Measurements from ENCODE around the gene GPR137B. TPM values are rescaled to one million over a fixed set of nuclear protein-coding genes. Genes with fewer than 3 reads are reported as not detected.

The GPR137B gene
- total and polyA plus RNA-seq, 2 of the 13 experiments (the other 11 are each of a cell fraction or from before 2014, with no cell fraction given): 0.31 to 0.41 TPM

DNA sequence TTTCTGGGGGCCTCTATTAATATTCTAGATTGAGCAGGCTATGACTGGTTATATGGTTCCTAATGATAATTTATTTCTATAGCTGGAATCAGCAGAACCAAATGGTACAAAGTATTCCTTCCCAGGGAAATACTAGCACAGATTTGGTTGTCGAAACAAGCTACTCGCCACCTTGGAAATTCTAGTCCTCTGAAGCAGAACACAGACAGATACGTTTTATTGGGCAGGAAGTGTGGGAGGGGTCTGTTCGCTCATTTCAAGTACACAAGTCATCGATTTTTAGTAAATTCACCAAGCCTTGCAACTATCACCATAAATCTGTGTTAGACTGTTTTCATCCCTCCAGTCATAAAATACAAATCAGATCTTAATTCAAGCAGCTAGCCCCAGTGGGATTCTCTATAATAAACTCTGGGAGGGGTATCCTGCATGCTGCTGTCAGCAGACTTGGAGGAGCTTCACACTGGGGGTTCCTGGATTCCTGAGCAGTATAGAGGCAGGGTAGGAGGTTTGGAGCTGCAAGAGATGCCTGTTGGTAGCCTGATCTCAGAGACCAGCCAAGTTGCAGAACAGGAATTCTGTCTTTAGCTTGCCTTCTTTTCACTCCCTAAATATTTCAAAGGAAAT lies 9.8 kb upstream of the GPR137B start:
- H3K27ac ChIP-seq (ENCODE audit: extremely low read length, insufficient read depth, low read length): no peak overlapping the region
- no peak overlapping the region for H3K4me3 ChIP-seq (replicated peaks in 1 of 3; ENCODE audit: insufficient read depth in 1 of 3, low read depth in 2 of 3, low read length in 3 of 3)
- no peaks in the 10 kb centered on the region; a peak in 2 of 5 replicates for H3K27me3 ChIP-seq (ENCODE audit: control insufficient read depth in 1 of 2, insufficient read depth in 2 of 2, low read length in 2 of 2)
- 15% methylated on average over 5 of the region's 5 CpGs for WGBS (ENCODE audit: low lambda C conversion rate)
- DNase-seq (ENCODE audit: low spot score) (no peak), FAIRE-seq (no peak), ATAC-seq (no peak)
- no peaks in the 10 kb centered on the region for H3K9me3 ChIP-seq (ENCODE audit: low read length)
- no peaks in the 10 kb centered on the region for H3K36me3 ChIP-seq (replicated peaks in 1 of 2; ENCODE audit: control insufficient read depth in 1 of 2, insufficient read depth in 2 of 2, low read length in 2 of 2)
- H4K20me1 ChIP-seq (ENCODE audit: insufficient read depth, low read length): no peaks in the 10 kb centered on the region
- no TSS peak for BruUV-seq (replicated peaks)
- H3K79me2 ChIP-seq (ENCODE audit: insufficient read depth, low read length): no peaks in the 10 kb centered on the region
- in situ Hi-C loops (cut with HindIII; ENCODE audit: extremely low pct_ligation_motif_present, low pct_unique_long_range_greater_than_20kb): no loop called here
- CTCF ChIA-PET (ENCODE audit: low intra/inter-chr PET ratio, low total read pairs): no interaction called here
- POLR2A ChIA-PET: no interaction called here
- H2AFZ ChIP-seq (ENCODE audit: low read length): no peak overlapping the region
- intact Hi-C loops (cut with micrococcal nuclease; ENCODE audit: unreplicated experiment): no loop called here
- H3K4me2 ChIP-seq (ENCODE audit: low read depth, low read length): no peak overlapping the region
- H3K4me1 ChIP-seq (ENCODE audit: insufficient read depth, low read length): peaks cover 7% of the 10 kb centered on the region; the same call in 1 of the 2 replicates
- no peak overlapping the region for H3K9ac ChIP-seq (ENCODE audit: insufficient read depth, low read depth, low read length)
- TF ChIP-seq, protein P1, sequence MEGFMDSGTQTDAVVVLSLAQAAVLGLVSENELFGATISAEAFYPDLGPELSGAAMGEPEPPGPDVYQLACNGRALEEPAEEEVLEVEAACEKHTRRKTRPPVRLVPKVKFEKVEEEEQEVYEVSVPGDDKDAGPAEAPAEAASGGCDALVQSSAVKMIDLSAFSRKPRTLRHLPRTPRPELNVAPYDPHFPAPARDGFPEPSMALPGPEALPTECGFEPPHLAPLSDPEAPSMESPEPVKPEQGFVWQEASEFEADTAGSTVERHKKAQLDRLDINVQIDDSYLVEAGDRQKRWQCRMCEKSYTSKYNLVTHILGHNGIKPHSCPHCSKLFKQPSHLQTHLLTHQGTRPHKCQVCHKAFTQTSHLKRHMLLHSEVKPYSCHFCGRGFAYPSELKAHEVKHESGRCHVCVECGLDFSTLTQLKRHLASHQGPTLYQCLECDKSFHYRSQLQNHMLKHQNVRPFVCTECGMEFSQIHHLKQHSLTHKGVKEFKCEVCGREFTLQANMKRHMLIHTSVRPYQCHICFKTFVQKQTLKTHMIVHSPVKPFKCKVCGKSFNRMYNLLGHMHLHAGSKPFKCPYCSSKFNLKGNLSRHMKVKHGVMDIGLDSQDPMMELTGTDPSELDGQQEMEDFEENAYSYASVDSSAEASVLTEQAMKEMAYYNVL (CRISPR knock-in tag; IDR thresholded peaks at IDR 0.05; ENCODE audit: borderline replicate concordance): no peak
- TF ChIP-seq SP2 (CRISPR knock-in tag; IDR thresholded peaks at IDR 0.05): no peak
- TF ChIP-seq SP4 (CRISPR knock-in tag; IDR thresholded peaks at IDR 0.05): no peak
- no peak for TF ChIP-seq ZNF709 (CRISPR knock-in tag; IDR thresholded peaks at IDR 0.05)
- TF ChIP-seq RARA (CRISPR knock-in tag; IDR thresholded peaks at IDR 0.05): no peak
- no peak for TF ChIP-seq KDM4B (CRISPR knock-in tag; IDR thresholded peaks at IDR 0.05)
- TF ChIP-seq NFKB2 (CRISPR knock-in tag; IDR thresholded peaks at IDR 0.05; ENCODE audit: borderline replicate concordance): no peak
- TF ChIP-seq MXI1 (IDR thresholded peaks at IDR 0.05; ENCODE audit: borderline replicate concordance, low read depth, low read length): no peak
- no peak for TF ChIP-seq ZFP62 (CRISPR knock-in tag; IDR thresholded peaks at IDR 0.05)
- no peak for TF ChIP-seq CEBPZ (IDR thresholded peaks at IDR 0.05; ENCODE audit: low read length)
- TF ChIP-seq, protein P2, sequence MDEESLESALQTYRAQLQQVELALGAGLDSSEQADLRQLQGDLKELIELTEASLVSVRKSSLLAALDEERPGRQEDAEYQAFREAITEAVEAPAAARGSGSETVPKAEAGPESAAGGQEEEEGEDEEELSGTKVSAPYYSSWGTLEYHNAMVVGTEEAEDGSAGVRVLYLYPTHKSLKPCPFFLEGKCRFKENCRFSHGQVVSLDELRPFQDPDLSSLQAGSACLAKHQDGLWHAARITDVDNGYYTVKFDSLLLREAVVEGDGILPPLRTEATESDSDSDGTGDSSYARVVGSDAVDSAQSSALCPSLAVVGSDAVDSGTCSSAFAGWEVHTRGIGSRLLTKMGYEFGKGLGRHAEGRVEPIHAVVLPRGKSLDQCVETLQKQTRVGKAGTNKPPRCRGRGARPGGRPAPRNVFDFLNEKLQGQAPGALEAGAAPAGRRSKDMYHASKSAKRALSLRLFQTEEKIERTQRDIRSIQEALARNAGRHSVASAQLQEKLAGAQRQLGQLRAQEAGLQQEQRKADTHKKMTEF (CRISPR knock-in tag; IDR thresholded peaks at IDR 0.05): no peak
- no peak for TF ChIP-seq DPF2 (CRISPR knock-in tag; IDR thresholded peaks at IDR 0.05; ENCODE audit: borderline replicate concordance, low read depth)
- no peak for TF ChIP-seq ZNF24 (IDR thresholded peaks at IDR 0.05)
- TF ChIP-seq PHF5A (CRISPR knock-in tag; IDR thresholded peaks at IDR 0.05; ENCODE audit: low read depth, unreplicated experiment): no peak
- no peak for TF ChIP-seq RXRB (CRISPR knock-in tag; IDR thresholded peaks at IDR 0.05; ENCODE audit: borderline replicate concordance)
- TF ChIP-seq HNRNPL (IDR thresholded peaks at IDR 0.05; ENCODE audit: low read depth, low read length): no peak

Measured in HepG2 (cell line).